Suprapubic skin (tissue), 4 donors: ENCODE data around the gene PLCE1.

Experiments used
- CTCF ChIP-seq, 2 donors: fragments of 200-600 bp in 1 of 2; fragments of 450-650 bp in 1 of 2; sonication (generic) in 1 of 2; IDR thresholded peaks; one replicate each; pipeline ENCODE4 v1.5.1; 2016 to 2019; ENCODE audit warnings: antibody characterized with exemption in 2 of 2, mild to moderate bottlenecking in 1 of 2, moderate library complexity in 1 of 2
- POLR2A ChIP-seq, 2 donors: fragments of 450-650 bp; IDR thresholded peaks; one replicate each; pipeline ENCODE4 v1.6.1; 2017; ENCODE audit warnings: antibody characterized with exemption in 2 of 2, mild to moderate bottlenecking in 2 of 2, moderate library complexity in 2 of 2
- POLR2AphosphoS5 ChIP-seq, 3 donors: sonication (generic); formaldehyde crosslinking; IDR thresholded peaks; one replicate each; pipeline ENCODE4 v1.6.1; 2017; ENCODE audit warnings: antibody characterized with exemption in 3 of 3

GRCh38 chr10:93991596-93992284 lies 2.0 kb upstream of the PLCE1 start:
- TF ChIP-seq CTCF (IDR thresholded peaks at IDR 0.05) (no peak), POLR2A (IDR thresholded peaks at IDR 0.05) (no peak), POLR2AphosphoS5 (IDR thresholded peaks at IDR 0.05) (no peak)
